Parathyroid adenoma (tissue), 2 donors: ENCODE measurements around the gene ADORA2A.

ENCODE experiments used
- H2AFZ ChIP-seq: fragments of 300-600 bp; sonication (generic); one replicate; pipeline ENCODE4 v1.7.0; 2017; ENCODE audit warnings: antibody characterized with exemption, mild to moderate bottlenecking
- H3K27ac ChIP-seq: fragments of 300-600 bp; sonication (generic); one replicate; pipeline ENCODE4 v1.7.0; 2017
- H3K27me3 ChIP-seq: fragments of 300-600 bp; sonication (generic); one replicate; pipeline ENCODE4 v1.7.0; 2017; ENCODE audit warnings: low read length; ENCODE audit not compliant: control insufficient read depth, insufficient read depth
- H3K36me3 ChIP-seq: fragments of 300-600 bp; sonication (generic); one replicate; pipeline ENCODE4 v1.7.0; 2017; ENCODE audit warnings: low read length; ENCODE audit not compliant: control insufficient read depth, insufficient read depth
- H3K4me1 ChIP-seq: fragments of 300-600 bp; sonication (generic); one replicate; pipeline ENCODE4 v1.7.0; 2017; ENCODE audit warnings: control low read depth
- H3K4me2 ChIP-seq: fragments of 300-600 bp; sonication (generic); one replicate; pipeline ENCODE4 v1.7.0; 2017; ENCODE audit warnings: low read length
- H3K4me3 ChIP-seq: fragments of 300-600 bp; sonication (generic); one replicate; pipeline ENCODE4 v1.7.0; 2017; ENCODE audit warnings: low read depth, low read length
- H3K79me2 ChIP-seq: fragments of 300-600 bp; sonication (generic); one replicate; pipeline ENCODE4 v1.7.0; 2017; ENCODE audit warnings: control low read depth
- H3K9ac ChIP-seq: fragments of 300-600 bp; sonication (generic); one replicate; pipeline ENCODE4 v1.7.0; 2017; ENCODE audit warnings: mild to moderate bottlenecking
- H3K9me3 ChIP-seq: fragments of 300-600 bp; sonication (generic); one replicate; pipeline ENCODE4 v1.7.0; 2017; ENCODE audit warnings: low read length; ENCODE audit not compliant: control insufficient read depth
- CTCF ChIP-seq: fragments of 300-600 bp; sonication (generic); IDR thresholded peaks from one replicate; pipeline ENCODE4 v1.7.0; 2017; ENCODE audit warnings: antibody characterized with exemption, mild to moderate bottlenecking
- donor health status: primary hyperparathyroidism.

Gene ADORA2A

GRCh38 chr22:24426436-24426835 is 963 bp upstream of the ADORA2A start:
- no peak overlapping the region for H3K27ac ChIP-seq

GRCh38 chr22:24426851-24427499 is 424 bp upstream of the ADORA2A start:
- Histone ChIP-seq H3K4me3 (no peak overlapping the region), H3K27me3 (no peaks in the 10 kb centered on the region), H3K4me1 (no peaks in the 10 kb centered on the region), H3K4me2 (no peak overlapping the region), H3K9ac (no peak overlapping the region), H3K36me3 (no peaks in the 10 kb centered on the region), H3K79me2 (no peaks in the 10 kb centered on the region), H3K27ac (no peak overlapping the region), H2AFZ (no peak overlapping the region), H3K9me3 (no peaks in the 10 kb centered on the region)
- TF ChIP-seq CTCF: no peak

More at GRCh38 chr22:24426436-24426835, 963 bp upstream of the ADORA2A start:
- Histone ChIP-seq H3K4me3 (no peak overlapping the region), H3K36me3 (no peaks in the 10 kb centered on the region), H3K79me2 (no peaks in the 10 kb centered on the region), H3K4me1 (no peaks in the 10 kb centered on the region), H3K27me3 (no peaks in the 10 kb centered on the region), H3K9ac (no peak overlapping the region), H2AFZ (no peak overlapping the region), H3K9me3 (no peaks in the 10 kb centered on the region), H3K4me2 (no peak overlapping the region)
- no peak for TF ChIP-seq CTCF

- H3K9ac ChIP-seq: no peak overlapping the region
- no peak overlapping the region for H3K27ac ChIP-seq
Measured at GRCh38 chr22:24428751-24429410, 1.5 kb downstream of the ADORA2A start.

GRCh38 chr22:24429411-24430365 is 2.3 kb downstream of the ADORA2A start:
- H3K27me3 ChIP-seq: no peaks in the 10 kb centered on the region
- no peak overlapping the region for H3K4me3 ChIP-seq
- no peak overlapping the region for H3K4me2 ChIP-seq
- H3K4me1 ChIP-seq: no peaks in the 10 kb centered on the region
- H3K36me3 ChIP-seq: no peaks in the 10 kb centered on the region
- no peak overlapping the region for H3K27ac ChIP-seq
- TF ChIP-seq CTCF: no peak
- H3K9ac ChIP-seq: no peak overlapping the region
- no peaks in the 10 kb centered on the region for H3K9me3 ChIP-seq
- H2AFZ ChIP-seq: no peak overlapping the region
- no peaks in the 10 kb centered on the region for H3K79me2 ChIP-seq

More at GRCh38 chr22:24428751-24429410, 1.5 kb downstream of the ADORA2A start:
- Histone ChIP-seq H3K4me2 (no peak overlapping the region), H3K4me3 (no peak overlapping the region), H3K79me2 (no peaks in the 10 kb centered on the region), H3K27me3 (no peaks in the 10 kb centered on the region), H3K36me3 (no peaks in the 10 kb centered on the region), H3K9me3 (no peaks in the 10 kb centered on the region), H2AFZ (no peak overlapping the region), H3K4me1 (no peaks in the 10 kb centered on the region)
- no peak for TF ChIP-seq CTCF
